Small intestine (tissue), 7 donors: ENCODE measurements around the gene SCYGR6. TPM values are rescaled to one million over a fixed set of nuclear protein-coding genes. Genes with fewer than 3 reads are reported as not detected.
"Not testable (repeated sequence)": the region's sequence is repeated elsewhere in the genome, so short reads cannot be mapped to it uniquely, and the experiment has no call there.

Experiments
- DNase-seq, 2 donors: peaks; one replicate each; pipeline versions ENCODE4 v3.0.0 to v3.0.0-alpha.2; 2013
- FAIRE-seq: peaks from 2 replicates; lab custom pipeline; 2012; peaks lifted over from hg19 to GRCh38; lab: Jason Lieb, UNC
- H3K27ac ChIP-seq, 3 donors: one replicate each; pipeline ENCODE4 v1.5.1; 2013; ENCODE audit warnings: low read length in 2 of 3, mild to moderate bottlenecking in 2 of 3, control low read depth in 1 of 3, inconsistent platforms in 1 of 3, low read depth in 1 of 3, moderate library complexity in 1 of 3
- H3K27me3 ChIP-seq, 3 donors: one replicate each; pipeline ENCODE4 v1.6.1; 2013; ENCODE audit warnings: low read length in 3 of 3, inconsistent platforms in 1 of 3; ENCODE audit not compliant: control insufficient read depth in 3 of 3, insufficient read depth in 3 of 3
- H3K36me3 ChIP-seq, 3 donors: one replicate each; pipeline ENCODE4 v1.6.1; 2013; ENCODE audit warnings: low read length in 3 of 3, inconsistent platforms in 1 of 3, low read depth in 1 of 3, mild to moderate bottlenecking in 1 of 3, moderate library complexity in 1 of 3; ENCODE audit not compliant: control insufficient read depth in 3 of 3, insufficient read depth in 2 of 3
- H3K4me1 ChIP-seq, 3 donors: one replicate each; pipeline ENCODE4 v1.6.1; 2013; ENCODE audit warnings: low read length in 2 of 3, inconsistent platforms in 1 of 3, low read depth in 1 of 3, mild to moderate bottlenecking in 1 of 3, moderate library complexity in 1 of 3; ENCODE audit not compliant: control insufficient read depth in 3 of 3, insufficient read depth in 2 of 3
- H3K4me3 ChIP-seq, 3 donors: one replicate each; pipeline ENCODE4 v1.5.1; 2013; ENCODE audit warnings: low read length in 3 of 3, control low read depth in 1 of 3, inconsistent platforms in 1 of 3, low read depth in 1 of 3, mild to moderate bottlenecking in 1 of 3, moderate library complexity in 1 of 3
- H3K9me3 ChIP-seq, 2 donors: one replicate each; pipeline ENCODE4 v1.6.1; 2013; ENCODE audit warnings: low read depth in 1 of 2, low read length in 1 of 2; ENCODE audit not compliant: control insufficient read depth in 2 of 2, insufficient read depth in 1 of 2
- WGBS, 3 donors: extraction: QIAGEN DNeasy Blood & Tissue Kit; methylation state at CpG; one replicate each; pipeline ENCODE4 v1.1.7; 2013; 5-methylcytosine and 5-hydroxymethylcytosine counted together
- polyA plus RNA-seq, 4 donors: library from polyadenylated mRNA; stranded (reverse) in 3 of 4; unstranded in 1 of 4; fragments of 200-250 nt in 3 of 4; fragments of 120-200 nt in 1 of 4; gene quantifications; one replicate each; pipeline versions ENCODE4 v1.2.1 to v1.2.3, GENCODE V29; 2013
- donor health status: healthy with polysubstance abuse.
- donor health status: control.
- donor health status: control.
- donor health status: Bipolar disorder and iron deficiency.
- donor health status: healthy.

The SCYGR6 gene
- polyA plus RNA-seq, 4 donors, result not detected

DNA sequence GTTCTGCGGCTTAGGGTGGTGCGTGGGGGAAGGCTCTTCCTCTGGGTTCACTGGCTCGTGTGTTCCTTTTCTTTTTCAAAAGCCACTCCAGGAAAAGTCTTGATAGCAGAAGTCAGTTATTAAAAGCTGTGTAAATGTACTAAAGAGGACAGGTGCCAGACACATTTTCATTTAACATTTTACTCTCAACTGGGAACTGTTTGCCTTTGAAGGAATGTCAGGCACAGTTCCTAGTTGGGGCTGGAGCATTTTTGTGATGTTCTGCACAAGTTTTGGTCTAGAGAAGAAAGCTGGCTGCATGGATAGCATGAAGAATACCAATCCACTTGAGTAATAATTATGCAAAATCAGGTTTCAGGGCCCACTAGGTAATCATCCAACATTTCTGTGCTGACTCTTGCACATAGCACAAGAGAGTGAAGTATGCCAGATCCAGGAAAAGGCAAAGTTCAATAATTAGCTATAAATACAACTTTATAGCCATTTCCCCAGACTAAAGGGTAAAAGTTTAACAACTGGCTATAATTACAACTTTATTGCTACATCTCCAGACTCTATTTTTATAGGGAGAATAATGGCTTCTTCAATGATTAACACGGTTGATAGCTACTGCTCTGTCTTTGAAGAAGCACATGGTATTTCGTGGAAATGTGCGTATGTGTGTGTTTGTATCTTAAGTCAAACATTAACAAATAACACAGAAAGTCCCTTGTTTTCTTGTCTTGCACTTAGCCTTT is 37.4 kb upstream of the SCYGR6 start:
- Histone ChIP-seq H3K9me3 (no peaks in the 10 kb centered on the region), H3K36me3 (no peaks in the 10 kb centered on the region), H3K4me3 (no peak overlapping the region), H3K27ac (peak overlapping the region; percentile 73 to 95 (median 77)), H3K27me3 (peaks cover 0 to 2% (median 0%) of the 10 kb centered on the region in 3 donors), H3K4me1 (peaks cover 0 to 30% (median 8%) of the 10 kb centered on the region in 3 donors)
- FAIRE-seq (peak; percentile 89), DNase-seq (peak; percentile 89 to 94)
- WGBS, 3 donors, result 12 to 56% (median 33%) methylated on average over 6 of the region's 6 CpGs

DNA sequence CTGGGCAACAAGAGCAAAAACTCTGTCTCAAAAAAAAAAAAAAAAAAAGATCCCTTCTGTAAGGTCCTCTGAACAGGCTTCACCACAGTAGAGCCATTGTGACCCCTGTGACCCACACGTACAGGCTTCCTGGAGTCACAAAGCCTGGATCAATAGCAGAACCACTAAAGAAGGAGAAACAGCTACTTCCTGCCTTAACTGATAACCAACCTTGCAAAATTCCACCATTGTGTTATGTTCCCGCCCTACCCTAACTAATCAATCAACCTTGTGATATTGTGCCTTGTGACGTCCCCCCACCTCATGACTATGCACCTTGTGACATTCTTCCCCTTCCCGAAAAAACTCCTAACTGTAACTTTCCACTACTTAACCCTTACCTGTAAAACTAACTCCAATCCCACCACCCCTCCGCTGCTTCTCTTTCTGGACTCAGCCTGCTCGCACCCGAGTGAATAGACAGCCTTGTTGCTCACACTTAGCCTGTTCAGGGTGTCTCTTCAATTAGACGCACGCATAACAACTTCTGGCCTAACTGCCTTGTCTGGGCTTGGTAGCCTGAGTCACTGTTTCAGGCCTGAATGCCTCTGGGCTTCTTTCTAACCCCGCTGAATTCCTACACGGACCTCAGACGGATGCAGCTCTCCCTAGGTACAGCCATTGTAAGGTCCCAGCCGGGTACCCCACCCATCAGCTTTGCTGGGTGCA is 35.0 kb upstream of the SCYGR6 start:
- no peak for FAIRE-seq
- peak overlapping the region in 2 of 3 donors; percentile 27 to 95 for H3K27ac ChIP-seq

DNA sequence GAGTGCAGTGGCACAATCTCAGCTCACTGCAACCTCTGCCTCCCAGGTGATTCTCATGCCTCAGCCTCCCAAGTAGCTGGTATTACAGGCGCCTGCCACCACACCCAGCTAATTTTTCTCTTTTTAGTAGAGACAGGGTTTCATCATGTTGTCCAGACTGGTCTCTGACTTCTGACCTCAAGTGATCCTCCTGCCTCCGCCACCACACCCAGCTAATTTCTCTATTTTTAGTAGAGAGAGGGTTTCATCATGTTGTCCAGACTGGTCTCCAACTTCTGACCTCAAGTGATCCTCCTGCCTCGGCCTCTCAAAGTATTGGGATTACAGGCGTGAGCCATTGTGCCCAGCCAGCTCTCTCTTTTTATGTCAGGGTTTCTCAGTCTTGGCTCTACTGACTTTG is 31.7 kb upstream of the SCYGR6 start:
- H3K4me3 ChIP-seq, H3K27ac ChIP-seq, H3K9me3 ChIP-seq, H3K36me3 ChIP-seq, H3K27me3 ChIP-seq, FAIRE-seq, DNase-seq: not testable (repeated sequence)
- WGBS, 3 donors, result 72 to 82% (median 74%) methylated on average over 4 of the region's 4 CpGs
- H3K4me1 ChIP-seq, result peaks cover 0 to 16% (median 2%) of the 10 kb centered on the region in 3 donors

More for the DNA sequence above, 35.0 kb upstream of the SCYGR6 start:
- peaks cover 0 to 5% of the 10 kb centered on the region in 2 donors for H3K9me3 ChIP-seq
- H3K27me3 ChIP-seq, result peaks cover 0 to 2% (median 0%) of the 10 kb centered on the region in 3 donors
- peaks cover 0 to 30% (median 8%) of the 10 kb centered on the region in 3 donors for H3K4me1 ChIP-seq
- H3K4me3 ChIP-seq, result no peak overlapping the region
- no peaks in the 10 kb centered on the region for H3K36me3 ChIP-seq
- 52 to 68% (median 67%) methylated on average over 12 to 13 of the region's 13 CpGs for WGBS, 3 donors
- peak; percentile 50 to 79 for DNase-seq

DNA sequence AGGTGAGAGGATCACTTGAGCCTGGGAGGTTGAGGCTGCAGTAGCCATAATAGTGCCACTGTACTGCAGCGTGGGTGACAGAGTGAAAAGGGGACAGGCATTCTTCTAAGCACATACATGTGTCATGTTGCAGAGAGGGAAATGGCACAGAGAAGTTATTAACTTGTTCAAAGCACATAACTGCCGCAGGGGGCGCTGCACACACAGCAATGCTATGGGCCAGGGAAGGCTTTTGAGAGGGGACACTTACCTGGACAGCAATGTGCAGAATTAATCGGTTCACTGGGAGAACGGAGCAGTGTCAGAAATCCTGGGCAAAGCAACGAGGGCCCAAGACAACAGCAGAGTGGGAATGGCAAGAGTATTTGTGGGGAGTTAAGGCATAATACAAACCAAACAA is 23.5 kb upstream of the SCYGR6 start:
- H3K4me3 ChIP-seq, result no peak overlapping the region
- no peak for FAIRE-seq
- WGBS, 3 donors, result 76 to 90% (median 81%) methylated on average over 6 of the region's 6 CpGs

DNA sequence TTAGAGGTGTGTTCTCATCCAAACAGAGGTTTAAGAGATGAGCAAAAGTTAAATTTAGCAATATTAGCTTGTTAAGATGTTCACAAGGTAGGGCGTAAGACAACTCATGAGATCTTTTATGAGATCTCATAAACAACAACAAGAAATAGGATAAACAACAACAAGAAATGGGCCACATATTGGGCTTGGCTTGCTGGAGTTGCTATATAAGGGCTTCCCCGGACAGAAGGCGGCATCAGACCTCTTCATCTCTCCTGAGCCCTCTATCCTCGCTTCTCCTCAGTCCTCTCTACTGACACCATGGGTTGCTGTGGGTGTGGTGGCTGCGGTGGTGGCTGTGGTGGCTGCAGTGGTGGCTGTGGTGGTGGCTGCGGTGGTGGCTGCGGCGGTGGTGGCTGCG is 21.0 kb upstream of the SCYGR6 start, which contains the start of gene SCYGR8:
TSS of gene SCYGR8 (plus strand) at position 301 of the 400 bp plus-strand sequence. CDS start at position 301, 0 bp downstream.
- DNase-seq (no peak), FAIRE-seq (no peak)
- H3K4me3 ChIP-seq, result no peak within 1 kb of the TSS
- no peak within 1 kb of the TSS for H3K27ac ChIP-seq
- H3K27me3 ChIP-seq, result no peaks in the 10 kb centered on the region
- H3K4me1 ChIP-seq, result no peaks in the 10 kb centered on the region
- no peaks in the 10 kb centered on the region for H3K36me3 ChIP-seq
- WGBS, 3 donors, result 91 to 95% (median 95%) methylated on average over 4 to 5 of the region's 9 CpGs
- no peaks in the 10 kb centered on the region for H3K9me3 ChIP-seq

More for the DNA sequence above, 23.5 kb upstream of the SCYGR6 start:
- peak in 1 of 2 donors; percentile 21 for DNase-seq
- Histone ChIP-seq H3K36me3 (no peaks in the 10 kb centered on the region), H3K9me3 (peaks cover 0 to 3% of the 10 kb centered on the region in 2 donors), H3K27me3 (no peaks in the 10 kb centered on the region), H3K27ac (no peak overlapping the region), H3K4me1 (no peaks in the 10 kb centered on the region)

DNA sequence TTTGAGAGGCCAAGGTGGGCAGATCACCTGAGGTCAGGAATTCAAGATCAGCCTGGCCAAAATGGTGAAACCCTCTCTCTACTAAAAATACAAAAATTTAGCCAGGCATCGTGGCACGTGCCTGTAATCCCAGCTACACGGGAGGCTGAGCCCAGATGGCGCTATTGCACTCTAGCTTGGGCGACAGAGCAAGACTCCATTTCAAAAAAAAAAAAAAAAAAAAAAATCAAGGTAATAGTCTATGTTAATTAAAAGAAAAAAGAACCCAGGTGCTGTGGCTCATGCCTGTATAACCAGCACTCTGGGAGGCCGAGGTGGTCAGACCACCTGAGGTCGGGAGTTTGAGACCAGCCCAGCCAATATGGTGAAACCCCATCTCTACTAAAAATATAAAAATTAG is 16.1 kb upstream of the SCYGR6 start:
- not testable (repeated sequence) for H3K9me3 ChIP-seq, H3K4me3 ChIP-seq, H3K36me3 ChIP-seq, FAIRE-seq, DNase-seq, H3K27ac ChIP-seq, H3K27me3 ChIP-seq, H3K4me1 ChIP-seq
- 67 to 88% (median 73%) methylated on average over 7 of the region's 7 CpGs for WGBS, 3 donors

DNA sequence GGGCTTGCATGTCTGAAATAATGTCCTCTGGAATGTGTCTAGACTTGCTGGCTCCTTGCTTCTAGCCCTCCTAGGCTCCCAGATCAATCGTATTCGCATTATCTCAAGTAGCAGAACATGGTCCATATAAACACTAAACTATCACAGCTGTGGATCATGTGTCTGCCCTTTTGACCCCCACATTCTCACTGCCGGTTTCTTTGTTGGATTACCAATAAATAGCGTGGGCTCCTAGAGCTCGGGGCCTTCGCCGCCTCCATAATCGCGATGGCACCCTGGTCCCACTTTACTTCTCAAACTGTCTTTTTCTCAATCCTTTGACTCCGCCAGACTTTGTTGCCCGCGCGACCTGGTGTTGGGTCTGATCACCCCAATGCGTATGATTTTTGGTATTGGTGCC is 14.8 kb upstream of the SCYGR6 start:
- no peak for FAIRE-seq
- Histone ChIP-seq H3K27me3 (no peaks in the 10 kb centered on the region), H3K9me3 (no peaks in the 10 kb centered on the region), H3K4me1 (no peaks in the 10 kb centered on the region), H3K27ac (peak overlapping the region in 1 of 3 donors; percentile 60), H3K36me3 (no peaks in the 10 kb centered on the region), H3K4me3 (no peak overlapping the region)
- 48 to 59% (median 59%) methylated on average over 14 of the region's 14 CpGs for WGBS, 3 donors
- peak; percentile 44 to 87 for DNase-seq

DNA sequence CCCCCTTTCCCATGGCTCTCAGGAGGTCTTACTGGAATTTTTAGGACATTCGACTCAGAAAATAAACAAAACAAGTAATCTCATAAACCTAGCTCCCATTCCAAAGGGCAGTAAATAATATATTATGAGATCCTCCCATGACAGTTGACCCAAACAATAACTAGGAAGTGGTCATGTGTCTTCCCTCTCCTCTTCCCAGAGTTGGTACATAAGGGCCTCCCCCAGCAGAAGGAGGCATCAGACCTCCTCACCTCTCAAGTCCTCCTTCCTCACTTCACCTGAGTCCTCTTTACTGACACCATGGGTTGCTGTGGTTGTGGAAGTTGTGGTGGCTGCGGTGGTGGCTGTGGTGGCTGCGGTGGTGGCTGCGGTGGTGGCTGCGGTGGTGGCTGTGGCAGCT is 3.5 kb upstream of the SCYGR6 start, which contains the start of gene SCYGR7:
TSS of gene SCYGR7 (plus strand) at position 301 of the 400 bp plus-strand sequence. CDS start at position 301, 0 bp downstream.
- FAIRE-seq (no peak), DNase-seq (no peak)
- Histone ChIP-seq H3K27me3 (no peaks in the 10 kb centered on the region), H3K36me3 (no peaks in the 10 kb centered on the region), H3K9me3 (no peaks in the 10 kb centered on the region), H3K27ac (no peak within 1 kb of the TSS), H3K4me3 (no peak within 1 kb of the TSS), H3K4me1 (peaks cover 0 to 3% (median 0%) of the 10 kb centered on the region in 3 donors)
- WGBS, 3 donors, result 81 to 96% (median 86%) methylated on average over 3 to 5 of the region's 5 CpGs
